OCI-LY7 (cell line): ENCODE data around the gene RAB1B. TPM values are rescaled to one million over a fixed set of nuclear protein-coding genes. Genes with fewer than 3 reads are reported as not detected.

Source experiments
- BruUV-seq: library from RNA; stranded (reverse); fragments of 400-500 nt; replicated peaks from 2 replicates; lab custom pipeline; 2021; lab: Mats Ljungman, UMichigan
- CTCF ChIA-PET: fragments of 300-600 bp; sonication (Branson Sonifier 250); formaldehyde crosslinking; loops from one replicate; lab custom pipeline; 2022; ENCODE audit warnings: antibody characterized with exemption; ENCODE audit not compliant: unreplicated experiment; lab: Charles Lee
- POLR2A ChIA-PET: fragments of 300-600 bp; sonication (Branson Sonifier 250); formaldehyde crosslinking; loops from one replicate; lab custom pipeline; 2022; ENCODE audit warnings: antibody characterized with exemption; lab: Charles Lee
- DNase-seq: peaks from one replicate; pipeline ENCODE4 v3.0.0-alpha.2; 2015; ENCODE audit warnings: low spot score
- H2AFZ ChIP-seq: fragments of 200-600 bp; sonication (generic), shearing (Covaris generic); 2 replicates; pipeline ENCODE4 v1.6.1; 2014; ENCODE audit warnings: mild to moderate bottlenecking, antibody characterized with exemption, low read length, moderate library complexity
- H3K27ac ChIP-seq: fragments of 200-600 bp; sonication (generic); 2 replicates; pipeline ENCODE4 v1.5.1; 2014; ENCODE audit warnings: mixed run types, low read depth, mild to moderate bottlenecking, moderate library complexity, low read length, inconsistent platforms; ENCODE audit not compliant: poor library complexity, severe bottlenecking
- H3K36me3 ChIP-seq: fragments of 200-600 bp; sonication (generic); 2 replicates; pipeline ENCODE4 v1.6.1; 2014; ENCODE audit warnings: mild to moderate bottlenecking, antibody characterized with exemption, low read length, moderate library complexity, mixed read lengths; ENCODE audit not compliant: insufficient read depth
- H3K4me1 ChIP-seq: fragments of 200-600 bp; sonication (generic); 2 replicates; pipeline ENCODE4 v1.5.1; 2014; ENCODE audit warnings: mild to moderate bottlenecking, low read length; ENCODE audit not compliant: insufficient read depth, poor library complexity, severe bottlenecking
- H3K4me2 ChIP-seq: fragments of 200-600 bp; sonication (generic); 2 replicates; pipeline ENCODE4 v1.6.1; 2014; ENCODE audit warnings: mild to moderate bottlenecking, low read length
- H3K4me3 ChIP-seq: fragments of 200-600 bp; sonication (generic); 2 replicates; pipeline ENCODE4 v1.5.1; 2014; ENCODE audit warnings: mild to moderate bottlenecking, low read depth, low read length; ENCODE audit not compliant: poor library complexity, severe bottlenecking
- H3K79me2 ChIP-seq: fragments of 200-600 bp; sonication (generic); 2 replicates; pipeline ENCODE4 v1.6.1; 2016; ENCODE audit warnings: low read depth, mild to moderate bottlenecking, low read length, moderate library complexity, mixed read lengths; ENCODE audit not compliant: insufficient read depth
- H3K9me2 ChIP-seq: fragments of 200-600 bp; sonication (generic); 2 replicates; pipeline ENCODE4 v1.6.1; 2016; ENCODE audit warnings: mild to moderate bottlenecking, low read length, mixed read lengths; ENCODE audit not compliant: insufficient read depth
- H3K9me3 ChIP-seq: fragments of 200-600 bp; sonication (generic); 2 replicates; pipeline ENCODE4 v1.6.1; 2014; ENCODE audit warnings: mild to moderate bottlenecking, mixed run types, low read length, mixed read lengths
- H4K20me1 ChIP-seq: fragments of 200-600 bp; sonication (generic); 2 replicates; pipeline ENCODE4 v1.6.1; 2014; ENCODE audit warnings: mild to moderate bottlenecking, antibody characterized with exemption, low read length, moderate library complexity, mixed read lengths; ENCODE audit not compliant: insufficient read depth
- CTCF ChIP-seq: fragments of 200-600 bp; sonication (generic); conservative IDR thresholded peaks from 2 replicates; pipeline ENCODE4 v1.5.1; 2014; ENCODE audit warnings: mild to moderate bottlenecking, antibody characterized with exemption, low read length, moderate library complexity, mixed read lengths
- EZH2phosphoT487 ChIP-seq: fragments of 200-600 bp; sonication (generic); IDR thresholded peaks from 2 replicates; pipeline ENCODE4 v1.6.1; 2018; ENCODE audit warnings: low read depth, borderline replicate concordance, mild to moderate bottlenecking, mixed run types, antibody characterized with exemption, low read length, moderate library complexity, mixed read lengths
- intact Hi-C: fragments of 100-400 bp; cut with micrococcal nuclease; formaldehyde crosslinking; loops from one replicate; pipeline ENCODE4 v1.10.0; 2022; ENCODE audit not compliant: unreplicated experiment
- total RNA-seq, 2 experiments: library from RNA; depleted of rRNA in 1 of 2; stranded (reverse); fragments of >200 nt in 1 of 2; shearing (Covaris generic) in 1 of 2; gene quantifications; 2 replicates each; pipeline ENCODE4 v1.2.3, GENCODE V29; 2014 to 2022

The RAB1B gene
- total RNA-seq, 2 experiments from 2014 or later = 77.7 to 81.8 TPM

- TF ChIP-seq EZH2phosphoT487 (no peak), CTCF (no peak)
- intact Hi-C loops = no loop called here
- no peaks in the 10 kb centered on the region for H3K79me2 ChIP-seq
- H3K27ac ChIP-seq = no peak overlapping the region
- no peaks in the 10 kb centered on the region for H3K9me3 ChIP-seq
- H3K4me1 ChIP-seq = no peaks in the 10 kb centered on the region
- H2AFZ ChIP-seq = no peak overlapping the region
- no peak for DNase-seq
- ChIA-PET CTCF (no interaction called here), POLR2A (no interaction called here)
- no peaks in the 10 kb centered on the region for H3K9me2 ChIP-seq
- no TSS peak for BruUV-seq
- H3K4me2 ChIP-seq = no peak overlapping the region
- H3K36me3 ChIP-seq = no peaks in the 10 kb centered on the region
- H3K4me3 ChIP-seq = no peak overlapping the region
- no peaks in the 10 kb centered on the region for H4K20me1 ChIP-seq
Observed at GRCh38 chr11:66233301-66233700, 35.1 kb upstream of the RAB1B start.

GRCh38 chr11:66235141-66235540 is 33.3 kb upstream of the RAB1B start:
- intact Hi-C loops = no loop called here
- BruUV-seq = no TSS peak
- Histone ChIP-seq H2AFZ (no peak overlapping the region), H3K9me2 (no peaks in the 10 kb centered on the region), H3K79me2 (no peaks in the 10 kb centered on the region), H3K4me3 (no peak overlapping the region), H3K4me1 (no peaks in the 10 kb centered on the region), H3K27ac (no peak overlapping the region), H3K9me3 (no peaks in the 10 kb centered on the region), H3K4me2 (no peak overlapping the region), H3K36me3 (no peaks in the 10 kb centered on the region), H4K20me1 (no peaks in the 10 kb centered on the region)
- POLR2A ChIA-PET = interaction anchor here (0.7 kb wide), 1 partner anchor 231 kb away, joined by 3 read pairs; no protein-coding TSS in a partner anchor
- CTCF ChIA-PET = no interaction called here
- no peak for TF ChIP-seq CTCF
- no peak for TF ChIP-seq EZH2phosphoT487
- DNase-seq = no peak

GRCh38 chr11:66237867-66238266 is 30.6 kb upstream of the RAB1B start:
- DNase-seq = no peak
- no peaks in the 10 kb centered on the region for H3K9me3 ChIP-seq
- H3K27ac ChIP-seq = no peak overlapping the region
- H3K9me2 ChIP-seq = no peaks in the 10 kb centered on the region
- BruUV-seq = no TSS peak
- no peaks in the 10 kb centered on the region for H3K36me3 ChIP-seq
- H3K79me2 ChIP-seq = no peaks in the 10 kb centered on the region
- no peaks in the 10 kb centered on the region for H3K4me1 ChIP-seq
- intact Hi-C loops = no loop called here
- H4K20me1 ChIP-seq = no peaks in the 10 kb centered on the region
- ChIA-PET POLR2A (interaction anchor here (0.7 kb wide), 1 partner anchor 16 kb away, joined by 3 read pairs; no protein-coding TSS in a partner anchor), CTCF (no interaction called here)
- TF ChIP-seq CTCF (no peak), EZH2phosphoT487 (no peak)
- H2AFZ ChIP-seq = no peak overlapping the region
- H3K4me3 ChIP-seq = no peak overlapping the region
- H3K4me2 ChIP-seq = no peak overlapping the region
